IPS DF 19.7 (cell line): Measurements from ENCODE around the gene MEI4.
"Not testable (repeated sequence)": the region's sequence is repeated elsewhere in the genome, so short reads cannot be mapped to it uniquely, and the experiment has no call there.

ENCODE experiments used
- DNase-seq: peaks from one replicate; pipeline ENCODE4 v3.0.0-alpha.2; 2013; ENCODE audit warnings: low read depth, low spot score

MEI4 gene

DNA sequence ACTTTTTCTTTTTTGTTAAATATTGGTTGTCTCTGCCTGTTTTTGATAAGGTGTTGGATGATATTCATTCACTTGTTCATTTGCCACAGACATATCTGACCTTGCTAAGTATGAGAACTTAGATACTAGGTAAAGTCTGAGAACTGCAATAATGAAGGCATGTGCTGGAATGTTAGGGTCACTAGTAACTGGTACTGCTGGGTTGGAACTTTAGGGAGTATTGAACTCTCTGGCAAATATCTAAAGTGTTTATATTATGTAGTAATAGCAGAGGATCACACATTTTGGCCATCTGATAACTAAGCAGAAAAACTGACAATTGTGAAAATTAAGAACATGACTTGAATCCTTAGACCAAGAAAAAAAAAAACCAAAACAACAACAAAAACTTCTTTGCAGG, 162.7 kb downstream of the MEI4 start:
- DNase-seq, result no peak

DNA sequence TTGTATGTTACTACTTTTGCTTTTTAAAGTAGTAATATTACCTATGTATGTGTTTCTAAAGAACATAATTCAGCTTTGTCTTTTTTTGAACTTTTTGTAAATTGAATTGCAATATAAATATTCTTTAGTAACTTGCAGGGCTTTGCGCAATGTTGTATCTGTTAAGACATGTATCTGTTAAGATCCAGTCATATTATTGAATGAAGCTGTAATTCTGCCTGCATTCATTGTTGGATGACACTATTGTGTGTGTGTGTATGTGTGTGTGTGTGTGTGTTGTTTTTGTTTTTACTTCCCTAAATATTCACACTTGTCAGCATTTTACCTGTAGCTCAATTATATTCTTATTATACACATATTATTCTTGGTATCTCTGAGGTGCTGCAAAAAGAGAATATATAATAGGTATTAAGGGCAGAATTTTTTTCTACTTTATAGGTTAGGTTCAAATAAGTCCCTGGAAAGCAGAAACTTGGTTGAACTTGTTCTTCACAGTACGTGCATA, 164.0 kb downstream of the MEI4 start:
- DNase-seq, result no peak

DNA sequence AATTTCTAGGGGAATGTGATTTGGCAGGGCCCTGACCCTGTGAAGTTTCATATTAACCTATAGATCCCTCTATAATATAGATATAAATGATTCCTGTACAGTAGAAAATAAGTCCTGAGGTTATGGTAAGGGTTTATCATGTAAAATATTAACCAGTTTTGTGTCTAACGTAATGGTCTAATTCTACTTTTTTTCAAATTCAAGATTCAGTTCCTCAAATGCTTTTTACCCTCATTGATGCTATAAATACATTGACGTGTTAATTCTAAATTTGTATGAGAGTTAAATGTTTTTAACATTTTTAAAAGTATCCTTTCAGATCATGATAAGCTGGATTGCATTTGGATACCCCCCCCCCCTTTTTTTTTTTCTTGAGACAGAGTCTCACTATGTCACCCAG, 169.4 kb downstream of the MEI4 start:
- DNase-seq, result no peak

DNA sequence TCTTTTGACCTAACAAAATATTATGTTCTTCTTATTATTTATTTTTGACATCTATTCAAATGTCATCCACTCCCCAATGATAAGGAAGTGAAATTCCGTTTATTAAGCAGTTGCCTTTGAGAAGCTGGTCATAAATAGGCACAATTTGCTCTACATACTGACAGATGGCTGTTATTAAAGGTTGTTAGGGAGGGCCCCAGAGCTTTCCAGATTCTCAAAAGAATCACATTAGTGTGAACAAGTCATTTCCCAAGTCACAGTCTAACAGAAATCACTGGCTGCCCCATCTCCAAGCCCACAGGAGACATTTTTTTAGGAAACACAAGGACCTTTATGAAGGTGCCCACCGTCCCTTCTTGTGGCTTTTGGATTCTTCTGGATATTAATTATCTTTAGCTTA, 172.4 kb downstream of the MEI4 start:
- no peak for DNase-seq

DNA sequence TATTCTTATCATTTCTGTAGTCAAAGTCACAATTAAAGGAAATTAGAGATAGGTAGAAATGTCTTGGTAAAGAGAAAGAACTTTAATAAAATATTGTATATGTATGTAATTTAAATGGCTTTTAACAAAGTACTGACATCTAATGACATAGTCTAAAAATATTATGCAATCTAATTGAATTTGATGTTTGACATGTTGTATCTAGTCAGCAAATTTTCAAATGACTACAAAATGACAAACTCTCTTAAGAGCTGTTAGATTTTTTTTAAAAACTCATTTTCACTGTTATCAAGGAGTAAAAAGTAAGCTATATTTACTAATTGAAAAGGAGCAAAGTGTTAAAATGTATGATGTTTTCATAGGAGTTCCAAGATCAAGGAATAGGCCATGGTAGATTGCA, 176.9 kb downstream of the MEI4 start:
- DNase-seq, result no peak

DNA sequence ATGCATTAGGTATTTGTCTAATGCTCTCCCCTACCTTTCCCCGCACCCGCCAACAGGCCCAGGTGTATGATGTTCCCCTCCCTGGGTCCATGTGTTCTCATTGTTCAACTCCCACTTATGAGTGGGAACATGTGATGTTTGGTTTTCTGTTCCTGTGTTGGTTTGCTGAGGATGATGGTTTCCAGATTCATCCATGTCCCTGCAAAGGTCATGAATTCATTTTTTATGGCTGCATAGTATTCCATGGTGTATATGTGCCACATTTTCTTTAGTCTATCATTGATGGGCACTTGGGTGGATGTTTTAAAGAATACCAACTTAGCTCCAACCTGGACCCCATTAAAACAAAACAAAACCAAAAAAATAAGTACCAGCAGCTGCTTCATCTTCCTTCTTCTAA, 180.9 kb downstream of the MEI4 start:
- DNase-seq, result not testable (repeated sequence)

DNA sequence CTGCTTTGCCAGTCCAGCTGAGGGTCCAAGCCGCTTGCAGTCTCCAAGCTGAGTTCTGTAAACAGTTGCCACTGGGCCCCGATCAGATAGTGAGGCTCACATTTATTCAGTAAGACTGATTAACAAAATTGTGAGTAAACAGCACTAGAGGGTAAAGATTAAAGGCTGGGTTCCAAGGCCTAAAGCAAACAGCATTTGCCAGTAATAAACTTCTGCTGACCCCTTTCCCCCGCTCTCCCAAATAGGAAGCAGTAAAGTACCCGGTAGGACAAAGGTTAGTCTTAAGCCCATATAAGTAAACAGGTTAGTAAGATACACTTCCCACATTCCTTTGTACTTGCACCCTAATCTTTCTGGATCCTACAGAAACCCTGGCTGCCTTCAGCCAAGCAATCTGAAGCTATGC, 181.8 kb downstream of the MEI4 start:
- no peak for DNase-seq

DNA sequence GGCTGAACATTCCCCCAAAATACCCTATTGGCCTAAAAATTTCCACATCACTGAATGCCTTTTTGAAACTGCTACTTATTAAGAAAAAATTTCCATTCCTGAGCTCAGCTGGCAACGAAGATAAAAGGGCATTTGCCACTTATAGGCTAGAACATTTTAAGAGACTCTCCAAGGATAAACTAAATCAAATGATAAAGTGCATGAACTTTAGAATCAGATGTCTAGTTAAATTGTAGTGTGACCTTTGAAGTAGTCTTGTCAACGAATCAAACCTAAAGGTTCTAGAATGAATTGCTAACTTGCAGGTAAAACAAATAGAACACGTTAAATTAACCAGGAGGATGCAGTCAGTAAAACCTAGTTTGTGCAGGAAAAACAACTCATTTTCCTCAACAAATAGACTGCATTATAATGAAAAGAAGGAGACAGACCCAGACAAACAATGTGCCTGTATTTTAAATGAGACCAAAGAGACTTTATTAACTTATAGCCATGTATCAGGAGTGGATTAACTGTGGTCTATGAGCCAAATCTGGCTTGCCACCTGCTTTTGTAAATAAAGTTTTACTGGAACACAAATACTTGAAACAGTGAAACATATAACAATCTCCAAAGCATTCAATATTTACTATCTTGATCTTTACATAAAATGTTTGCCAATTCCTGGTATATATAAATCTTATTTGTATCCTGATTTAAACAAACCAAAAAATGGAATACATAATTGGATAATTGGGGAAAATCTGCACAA, 184.4 kb downstream of the MEI4 start:
- DNase-seq, result no peak

DNA sequence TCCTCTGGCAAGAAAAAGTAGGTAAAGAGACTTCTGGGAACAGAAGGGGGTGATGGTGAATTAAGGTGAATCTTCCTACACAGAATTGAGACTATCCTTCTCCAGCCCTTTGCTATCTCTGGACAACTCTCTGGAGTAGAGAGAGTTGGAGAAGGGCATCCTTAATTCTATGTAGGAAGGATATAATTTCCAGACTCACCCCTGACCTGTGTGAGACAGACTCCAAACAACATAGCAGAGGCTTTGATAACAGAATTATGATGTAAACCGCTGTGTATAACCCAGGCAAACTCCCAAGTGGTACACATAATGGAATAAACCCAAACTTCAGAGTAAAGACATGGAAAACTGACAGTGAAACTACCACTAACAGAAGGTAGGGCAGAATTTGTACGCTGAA, 186.5 kb downstream of the MEI4 start:
- DNase-seq, result no peak

DNA sequence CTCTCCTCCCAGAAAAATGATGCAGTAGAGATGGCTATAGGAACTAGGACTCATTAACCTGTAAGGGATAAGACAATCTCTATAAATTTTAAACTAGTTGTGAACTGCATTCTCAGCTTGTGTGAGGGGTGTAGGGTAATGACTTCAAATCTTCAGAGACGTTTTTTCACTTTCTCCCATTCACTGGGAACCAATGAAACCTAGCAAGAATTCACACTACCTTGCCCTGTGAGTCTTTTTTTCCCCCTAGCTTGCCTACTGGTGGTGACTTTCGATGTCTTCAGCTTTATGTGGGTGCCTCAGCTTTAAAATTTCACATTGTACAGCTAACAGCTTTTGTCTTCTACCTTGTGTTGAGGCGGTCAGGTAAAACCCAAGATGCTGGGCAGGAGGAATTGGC, 192.0 kb downstream of the MEI4 start:
- DNase-seq, result no peak

DNA sequence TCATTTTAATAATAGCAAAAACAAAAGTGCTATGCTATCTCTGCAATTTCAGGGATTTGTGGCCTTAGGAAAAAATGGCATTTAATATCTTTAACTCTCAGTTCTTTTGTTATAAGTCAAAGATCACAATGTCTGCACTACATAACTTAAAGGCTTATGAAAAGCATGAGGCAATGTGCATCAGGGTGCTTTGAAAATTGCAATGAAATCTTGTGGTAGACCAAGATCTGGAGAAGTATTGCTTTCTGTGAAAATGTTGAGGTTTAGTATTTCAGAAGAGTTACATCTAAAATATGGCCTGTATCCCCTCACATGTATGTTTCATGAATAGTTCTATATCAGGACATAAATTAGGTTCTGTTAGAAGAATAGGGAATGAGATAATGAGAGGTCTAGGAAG, 200.6 kb downstream of the MEI4 start:
- DNase-seq, result no peak

DNA sequence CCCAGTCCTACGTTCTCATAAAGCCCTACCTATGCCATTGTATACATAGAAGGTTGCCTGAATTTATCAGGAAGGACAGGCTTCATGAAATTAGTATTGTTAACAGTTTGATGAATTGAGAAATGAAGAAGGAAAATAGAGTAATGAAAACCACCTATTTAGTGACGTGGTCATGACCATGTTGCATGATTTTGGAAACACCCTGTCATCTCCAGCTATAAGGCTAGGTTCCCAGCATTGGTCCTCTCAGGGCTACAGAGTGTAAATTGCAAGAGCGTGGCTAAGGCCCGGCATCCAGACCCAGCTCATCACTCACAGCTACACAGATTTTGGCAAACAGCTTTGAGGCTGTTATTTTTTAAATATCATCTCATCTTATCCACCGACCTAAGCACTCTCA, 203.6 kb downstream of the MEI4 start:
- no peak for DNase-seq

DNA sequence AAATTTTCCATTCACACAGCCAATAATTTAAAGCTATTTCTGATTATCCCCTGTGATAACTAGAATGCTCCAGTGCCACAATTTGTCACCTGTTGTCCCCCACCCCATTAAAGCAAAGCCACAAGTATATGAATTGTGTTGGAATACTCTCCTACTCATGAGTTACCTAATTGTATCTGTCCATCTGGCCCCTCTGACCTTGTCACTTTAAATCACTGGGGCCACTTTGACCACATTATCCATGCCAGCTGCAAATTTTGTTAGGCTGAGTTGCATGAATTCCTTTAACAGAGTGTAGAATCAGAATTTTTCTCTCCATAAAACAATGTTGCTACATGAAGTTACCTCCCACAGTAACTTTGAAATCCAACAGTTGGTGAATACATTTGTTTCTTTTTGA, 204.6 kb downstream of the MEI4 start:
- no peak for DNase-seq

DNA sequence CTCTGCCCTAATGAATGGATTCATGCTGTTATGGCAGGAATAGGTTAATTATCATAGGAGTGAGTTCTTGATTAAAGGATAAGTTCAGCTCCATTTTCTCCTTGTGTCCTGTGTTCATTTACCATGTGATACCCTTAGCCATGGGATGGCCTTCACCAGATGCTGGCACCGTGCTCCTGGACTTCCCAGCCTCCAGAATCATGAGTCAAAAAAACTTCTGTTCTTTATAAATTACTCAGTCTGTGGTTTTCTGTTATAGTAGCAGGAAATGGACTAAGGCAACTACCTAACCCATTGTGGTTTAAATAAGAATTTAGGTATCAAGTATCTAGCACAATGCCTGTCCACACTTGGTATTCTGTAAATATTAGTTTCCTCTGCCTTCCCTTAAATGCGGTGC, 223.5 kb downstream of the MEI4 start:
- no peak for DNase-seq

DNA sequence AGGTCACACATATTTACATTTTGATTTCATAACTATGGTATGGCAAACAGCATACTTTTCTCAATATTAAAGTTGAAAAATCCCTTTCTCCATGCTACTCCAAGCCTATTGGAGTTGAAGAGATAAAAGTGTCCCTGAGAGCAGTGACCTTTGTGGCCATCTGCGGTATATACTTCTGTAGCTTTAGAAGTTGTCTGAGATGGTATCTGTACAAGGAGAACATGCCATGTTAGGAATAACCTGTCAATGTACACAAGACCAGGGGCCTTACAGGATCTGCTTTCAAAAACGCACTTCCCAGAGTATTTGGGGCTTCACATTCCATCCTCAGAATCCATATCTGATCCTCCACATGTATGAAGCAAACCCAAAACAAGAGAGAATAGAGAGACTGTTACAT, 226.7 kb downstream of the MEI4 start:
- no peak for DNase-seq

DNA sequence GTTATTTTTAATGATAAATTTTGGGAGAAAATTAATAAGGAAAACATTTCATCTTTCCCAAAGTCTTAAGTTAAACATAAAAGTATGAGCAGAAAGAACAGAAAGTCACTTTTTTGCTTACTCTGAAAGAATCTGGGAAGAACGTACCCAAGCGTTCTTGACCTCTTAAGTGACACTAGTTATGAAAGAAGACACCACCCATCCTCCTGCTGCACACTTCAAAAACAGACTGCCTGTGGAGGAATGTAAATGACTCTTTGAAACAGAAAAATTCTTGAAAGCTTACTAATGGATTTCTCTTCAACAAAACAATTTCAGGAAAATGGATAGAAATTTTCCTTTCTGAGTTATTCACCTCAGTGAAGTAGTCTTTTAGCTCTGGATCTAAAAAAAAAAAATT, 227.7 kb downstream of the MEI4 start:
- no peak for DNase-seq

DNA sequence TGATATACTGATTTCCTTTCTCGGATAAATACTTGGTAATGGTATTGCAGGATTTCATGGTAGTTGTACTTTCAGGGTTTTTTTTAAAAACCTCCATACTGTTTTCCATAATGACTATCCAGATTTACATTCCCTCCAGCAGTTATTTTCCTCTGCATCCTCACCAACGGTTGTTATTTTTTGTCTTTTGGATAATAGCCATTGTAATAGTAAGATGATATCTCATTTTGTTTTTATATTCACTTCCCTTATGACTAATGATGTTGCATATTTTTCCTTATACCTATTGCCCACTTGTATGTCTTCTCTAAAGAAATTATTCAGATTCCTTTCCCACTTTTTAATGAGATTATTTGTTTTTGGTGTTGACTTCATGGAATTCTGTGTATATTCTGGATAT, 231.0 kb downstream of the MEI4 start:
- no peak for DNase-seq

DNA sequence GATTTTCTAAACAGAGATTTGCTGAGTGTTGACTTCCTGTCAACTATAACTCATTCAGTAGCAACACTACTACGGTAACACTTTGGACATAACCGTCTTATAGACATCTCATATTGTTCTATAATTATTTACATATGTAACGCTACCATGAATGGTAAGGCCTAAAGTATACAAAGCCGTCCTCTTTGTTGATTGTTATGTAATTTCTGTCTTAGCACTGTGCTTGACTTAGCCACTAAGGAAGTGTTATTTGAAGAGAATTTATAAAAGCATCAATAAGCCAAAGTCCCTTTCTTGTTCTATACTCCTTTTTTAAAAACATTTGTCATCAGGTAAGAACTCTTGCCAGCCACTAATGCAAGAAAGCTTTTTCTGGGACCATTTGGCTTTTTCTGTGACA, 240.6 kb downstream of the MEI4 start:
- DNase-seq, result no peak

DNA sequence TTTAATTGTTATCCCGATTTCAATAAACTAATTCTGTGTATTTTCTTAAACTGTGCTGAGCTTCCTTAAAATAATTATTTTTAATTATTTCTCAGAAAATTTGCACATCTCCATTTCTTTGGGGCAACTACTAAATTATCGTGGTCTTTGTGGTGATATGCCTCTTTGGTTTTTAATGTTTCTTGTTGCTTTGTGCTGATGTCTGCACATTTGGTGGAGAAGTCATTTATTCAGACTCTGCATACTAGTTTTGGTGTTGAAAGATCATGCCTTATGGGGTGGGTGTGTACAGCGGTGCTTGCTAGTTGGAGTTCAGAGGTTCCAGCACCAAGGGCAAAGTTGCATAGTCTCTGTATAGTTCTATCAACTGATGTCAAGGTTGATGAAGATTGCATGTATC, 253.2 kb downstream of the MEI4 start:
- DNase-seq, result no peak

DNA sequence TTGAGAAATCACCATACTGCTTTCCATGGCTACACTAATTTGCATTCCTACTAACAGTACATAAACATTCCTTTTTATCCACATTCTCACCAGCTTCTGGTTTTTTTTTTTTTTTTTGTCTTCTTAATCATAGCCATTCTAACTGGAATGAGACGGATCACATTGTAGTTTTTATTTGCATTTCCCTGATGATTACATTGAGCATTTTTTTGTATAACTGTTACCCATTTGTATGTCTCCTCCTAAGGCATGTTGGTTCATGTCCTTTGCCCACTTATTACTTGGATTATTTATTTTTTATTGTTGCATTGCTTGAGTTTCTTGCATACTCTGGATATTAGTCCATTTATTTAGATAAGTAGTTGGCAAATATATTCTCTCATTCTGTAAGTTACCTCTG, 258.0 kb downstream of the MEI4 start:
- no peak for DNase-seq

DNA sequence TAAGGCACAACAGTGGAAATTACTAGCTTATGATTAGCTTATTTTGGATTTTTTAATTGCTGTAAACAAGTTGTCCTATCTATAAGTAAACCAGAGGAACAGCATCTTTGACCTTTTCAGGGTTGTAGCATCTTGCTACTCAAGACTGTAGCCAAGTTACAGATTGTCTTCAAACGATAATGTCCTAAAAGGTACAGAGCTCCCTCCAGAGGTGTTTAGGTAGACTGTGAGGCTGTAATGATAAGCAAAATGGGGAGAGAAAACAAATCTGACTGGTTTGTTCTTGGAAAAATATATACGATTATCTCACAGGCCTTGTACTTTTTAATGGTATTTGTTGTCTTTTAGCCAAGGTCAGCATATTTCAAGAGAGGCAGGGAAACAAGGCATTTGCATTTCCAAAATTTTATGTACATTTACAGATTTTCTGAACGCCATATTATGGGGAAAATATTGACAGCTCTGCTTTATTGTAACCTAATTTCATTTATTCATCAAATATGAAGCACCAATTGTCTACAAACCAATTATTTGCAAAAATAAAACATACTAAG, 273.4 kb downstream of the MEI4 start:
- peak; percentile 17 for DNase-seq

DNA sequence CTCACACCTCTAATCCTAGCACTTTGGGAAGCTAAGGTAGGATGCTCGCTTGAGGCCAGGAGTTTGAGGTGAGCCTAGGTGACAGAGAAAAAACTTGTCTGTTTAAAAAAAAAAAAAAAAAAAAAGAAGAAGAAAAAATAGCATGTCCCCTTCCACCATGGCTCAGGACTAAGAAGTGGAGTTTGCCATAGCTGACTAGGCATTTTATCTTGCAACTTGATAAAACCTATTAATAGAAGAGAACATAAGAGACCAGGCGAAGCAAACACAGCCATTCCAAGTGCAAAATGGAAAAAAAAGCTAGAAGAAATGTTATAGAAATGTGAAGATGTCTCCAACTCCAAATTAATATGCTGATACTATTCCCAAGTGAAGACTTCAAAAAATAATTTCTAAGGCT, 277.5 kb downstream of the MEI4 start:
- no peak for DNase-seq

DNA sequence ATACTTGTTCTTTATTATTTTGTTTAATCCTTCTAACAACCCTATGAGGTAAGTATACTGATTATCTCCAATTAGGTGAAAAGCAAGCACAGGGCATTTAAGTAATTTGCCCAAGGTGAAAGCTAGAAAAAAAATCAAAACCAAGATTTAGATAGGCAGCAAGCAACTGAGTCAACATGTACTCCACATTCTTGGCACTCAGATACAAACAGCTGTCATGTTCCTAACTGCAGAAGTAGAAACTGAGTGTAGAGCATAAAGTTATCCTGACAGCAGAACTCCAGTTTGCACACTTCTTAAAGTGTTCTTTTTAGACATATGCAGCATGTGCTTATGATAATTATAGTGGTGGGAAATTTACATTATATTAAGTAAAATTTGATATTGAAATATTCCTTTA, 278.1 kb downstream of the MEI4 start:
- no peak for DNase-seq

DNA sequence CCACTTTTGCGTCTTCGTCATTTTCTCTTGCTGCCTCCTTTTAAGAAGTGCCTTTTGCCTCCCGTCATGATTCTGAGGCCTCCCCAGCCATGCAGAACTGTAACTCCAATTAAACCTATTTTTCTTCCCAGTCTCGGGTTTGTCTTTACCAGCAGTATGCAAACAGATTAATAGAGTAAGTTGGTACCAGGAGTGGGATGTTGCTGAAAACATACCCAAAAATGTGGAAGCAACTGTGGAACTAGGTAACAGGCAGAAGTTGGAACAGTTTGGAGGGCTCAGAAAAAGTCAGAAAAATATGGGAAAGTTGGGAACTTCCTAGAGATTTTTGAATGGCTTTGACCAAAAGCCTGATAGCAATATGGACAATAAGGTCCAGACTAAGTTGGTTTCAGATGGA, 309.2 kb downstream of the MEI4 start:
- no peak for DNase-seq
